Erythroblast (primary cell): ENCODE results near the gene ZNF513.

Experiments used
- GATA1 ChIP-seq: IDR thresholded peaks from 2 replicates; pipeline ENCODE4 v1.6.1; 2011; ENCODE audit warnings: low read depth, mild to moderate bottlenecking, control low read depth, low read length, moderate library complexity
- POLR2A ChIP-seq: IDR thresholded peaks from 2 replicates; pipeline ENCODE4 v1.6.1; 2011; ENCODE audit warnings: mild to moderate bottlenecking, low read length

- TF ChIP-seq POLR2A: no peak
- TF ChIP-seq GATA1: no peak
Measured at GRCh38 chr2:27400348-27401135, 20.0 kb upstream of the ZNF513 start.
